MM.1S (cell line): ENCODE data around the gene MEGF11.

ENCODE experiments used
- DNase-seq: peaks from one replicate; pipeline ENCODE4 v3.0.0-alpha.2; 2015
- H2AFZ ChIP-seq: fragments of 300-600 bp; sonication (generic); 2 replicates; pipeline ENCODE4 v1.6.0; 2016; ENCODE audit warnings: antibody characterized with exemption, low read length
- H3F3A ChIP-seq: fragments of 300-600 bp; sonication (generic); 2 replicates; pipeline ENCODE4 v1.6.1; 2016; ENCODE audit warnings: mild to moderate bottlenecking, antibody characterized with exemption, low read length, moderate library complexity, mixed read lengths; ENCODE audit not compliant: insufficient read depth
- H3K27ac ChIP-seq: fragments of 300-600 bp; sonication (generic); 2 replicates; pipeline ENCODE4 v1.5.1; 2016; ENCODE audit warnings: mild to moderate bottlenecking, low read length
- H3K27me3 ChIP-seq: fragments of 300-600 bp; sonication (generic); replicated peaks from 2 replicates; pipeline ENCODE4 v1.6.0; 2016; ENCODE audit warnings: low read length; ENCODE audit not compliant: insufficient read depth
- H3K36me3 ChIP-seq: fragments of 300-600 bp; sonication (generic); replicated peaks from 2 replicates; pipeline ENCODE4 v1.6.1; 2016; ENCODE audit warnings: mild to moderate bottlenecking, low read length, mixed read lengths; ENCODE audit not compliant: insufficient read depth
- H3K4me1 ChIP-seq: fragments of 300-600 bp; sonication (generic); 2 replicates; pipeline ENCODE4 v1.6.1; 2016; ENCODE audit warnings: low read length, mixed read lengths
- H3K4me2 ChIP-seq: fragments of 300-600 bp; sonication (generic); 2 replicates; pipeline ENCODE4 v1.6.0; 2016; ENCODE audit warnings: low read depth, low read length
- H3K4me3 ChIP-seq: fragments of 300-600 bp; sonication (generic); 2 replicates; pipeline ENCODE4 v1.5.1; 2016; ENCODE audit warnings: low read length, mixed read lengths
- H3K79me2 ChIP-seq: fragments of 300-600 bp; sonication (generic); 2 replicates; pipeline ENCODE4 v1.6.1; 2016; ENCODE audit warnings: mixed run types, low read length, mixed read lengths
- H3K9ac ChIP-seq: fragments of 300-600 bp; sonication (generic); 2 replicates; pipeline ENCODE4 v1.6.1; 2016; ENCODE audit warnings: low read length, mixed read lengths
- H3K9me2 ChIP-seq: fragments of 300-600 bp; sonication (generic); replicated peaks from 2 replicates; pipeline ENCODE4 v1.6.1; 2016; ENCODE audit warnings: mild to moderate bottlenecking, low read length, mixed read lengths; ENCODE audit not compliant: insufficient read depth
- H3K9me3 ChIP-seq: fragments of 300-600 bp; sonication (generic); replicated peaks from 2 replicates; pipeline ENCODE4 v1.6.1; 2016; ENCODE audit warnings: mild to moderate bottlenecking, low read length, mixed read lengths; ENCODE audit not compliant: insufficient read depth
- H4K20me1 ChIP-seq: fragments of 300-600 bp; sonication (generic); 2 replicates; pipeline ENCODE4 v1.6.1; 2016; ENCODE audit warnings: mild to moderate bottlenecking, low read length, moderate library complexity, mixed read lengths; ENCODE audit not compliant: insufficient read depth
- CTCF ChIP-seq: fragments of 300-600 bp; sonication (generic); IDR thresholded peaks from 2 replicates; pipeline ENCODE4 v1.5.1; 2016; ENCODE audit warnings: antibody characterized with exemption, low read length, mixed read lengths
- EZH2 ChIP-seq: fragments of 300-600 bp; sonication (generic); optimal IDR thresholded peaks from 2 replicates; pipeline ENCODE3; 2017; ENCODE audit warnings: low read depth, mild to moderate bottlenecking, antibody characterized with exemption, low read length, mixed read lengths
- EZH2phosphoT487 ChIP-seq: fragments of 300-600 bp; sonication (generic); IDR thresholded peaks from 2 replicates; pipeline ENCODE4 v1.6.1; 2018; ENCODE audit warnings: antibody characterized with exemption, low read length

MEGF11 gene

GRCh38 chr15:66100761-66101160, 152.8 kb downstream of the MEGF11 start:
- Histone ChIP-seq H3K9ac (no peak overlapping the region), H4K20me1 (no peaks in the 10 kb centered on the region), H3F3A (no peaks in the 10 kb centered on the region), H2AFZ (no peak overlapping the region), H3K9me2 (no peaks in the 10 kb centered on the region), H3K36me3 (no peaks in the 10 kb centered on the region), H3K27me3 (no peaks in the 10 kb centered on the region; the same call in 1 of the 2 replicates), H3K4me3 (no peak overlapping the region), H3K79me2 (no peaks in the 10 kb centered on the region), H3K27ac (no peak overlapping the region), H3K9me3 (no peaks in the 10 kb centered on the region), H3K4me2 (no peak overlapping the region), H3K4me1 (no peaks in the 10 kb centered on the region)
- DNase-seq = no peak
- TF ChIP-seq EZH2phosphoT487 (no peak), CTCF (no peak), EZH2 (no peak)

- TF ChIP-seq EZH2phosphoT487 (no peak), EZH2 (no peak), CTCF (no peak)
- H3K4me3 ChIP-seq = no peak overlapping the region
Measured at GRCh38 chr15:66099950-66100671, 153.4 kb downstream of the MEGF11 start.

GRCh38 chr15:66098022-66098363, 155.6 kb downstream of the MEGF11 start:
- TF ChIP-seq EZH2 = no peak
- TF ChIP-seq CTCF = no peak
- Histone ChIP-seq H3K4me1 (no peaks in the 10 kb centered on the region), H3K9ac (no peak overlapping the region), H3F3A (no peaks in the 10 kb centered on the region), H3K4me2 (no peak overlapping the region), H3K27ac (no peak overlapping the region), H3K9me2 (no peaks in the 10 kb centered on the region), H2AFZ (no peak overlapping the region), H3K4me3 (no peak overlapping the region), H3K36me3 (no peaks in the 10 kb centered on the region), H3K9me3 (no peaks in the 10 kb centered on the region), H3K27me3 (no peaks in the 10 kb centered on the region; the same call in 1 of the 2 replicates), H4K20me1 (no peaks in the 10 kb centered on the region), H3K79me2 (no peaks in the 10 kb centered on the region)
- DNase-seq = no peak

More at GRCh38 chr15:66099950-66100671, 153.4 kb downstream of the MEGF11 start:
- Histone ChIP-seq H3K27me3 (no peaks in the 10 kb centered on the region; the same call in 1 of the 2 replicates), H3K4me1 (no peaks in the 10 kb centered on the region), H3K9me2 (no peaks in the 10 kb centered on the region), H3K4me2 (no peak overlapping the region), H3K36me3 (no peaks in the 10 kb centered on the region), H3K9ac (no peak overlapping the region), H4K20me1 (no peaks in the 10 kb centered on the region), H3K79me2 (no peaks in the 10 kb centered on the region), H3K27ac (no peak overlapping the region), H3F3A (no peaks in the 10 kb centered on the region), H2AFZ (no peak overlapping the region), H3K9me3 (no peaks in the 10 kb centered on the region)
- no peak for DNase-seq
